ENCODE data around the gene TRPM3.

The TRPM3 gene

GRCh38 chr9:70613024-70613768, 508.2 kb downstream of the TRPM3 start:
- no peak for TF ChIP-seq ZNF565 (CRISPR knock-in tag; conservative IDR thresholded peaks at IDR 0.05; ENCODE audit: low read depth)
- ATAC-seq: no peak

- ATAC-seq: no peak
- no peak for TF ChIP-seq RARB (CRISPR knock-in tag; IDR thresholded peaks at IDR 0.05)
- TF ChIP-seq ARNTL (CRISPR knock-in tag; IDR thresholded peaks at IDR 0.05; ENCODE audit: borderline replicate concordance, low read depth): no peak
- TF ChIP-seq SNAI2 (CRISPR knock-in tag; IDR thresholded peaks at IDR 0.05): no peak
- TF ChIP-seq CREB5 (CRISPR knock-in tag; IDR thresholded peaks at IDR 0.05; ENCODE audit: low read depth): no peak
- TF ChIP-seq PPARA (CRISPR knock-in tag; IDR thresholded peaks at IDR 0.05; ENCODE audit: borderline replicate concordance): no peak
- no peak for TF ChIP-seq GLIS3 (CRISPR knock-in tag; IDR thresholded peaks at IDR 0.05)
- TF ChIP-seq ISL1 (CRISPR knock-in tag; IDR thresholded peaks at IDR 0.05): no peak
- no peak for TF ChIP-seq BACH2 (CRISPR knock-in tag; IDR thresholded peaks at IDR 0.05; ENCODE audit: borderline replicate concordance)
- TF ChIP-seq CSRNP3 (CRISPR knock-in tag; IDR thresholded peaks at IDR 0.05): no peak
- TF ChIP-seq ZFP3 (CRISPR knock-in tag; IDR thresholded peaks at IDR 0.05): no peak
- TF ChIP-seq PATZ1 (CRISPR knock-in tag; IDR thresholded peaks at IDR 0.05; ENCODE audit: borderline replicate concordance): no peak
- no peak for TF ChIP-seq ZFP30 (CRISPR knock-in tag; IDR thresholded peaks at IDR 0.05)
These were observed 511.2 kb downstream of the TRPM3 start for GRCh38 chr9:70610287-70610644.

- TF ChIP-seq ZNF70 (CRISPR knock-in tag; IDR thresholded peaks at IDR 0.05): no peak
- no peak for TF ChIP-seq PATZ1 (CRISPR knock-in tag; IDR thresholded peaks at IDR 0.05; ENCODE audit: borderline replicate concordance)
- no peak for TF ChIP-seq ESRRG (CRISPR knock-in tag; IDR thresholded peaks at IDR 0.05)
- ATAC-seq: peak; percentile 87
These were observed 511.7 kb downstream of the TRPM3 start for GRCh38 chr9:70609542-70610286.

- no peak for ATAC-seq
- no peak for TF ChIP-seq TSHZ2 (CRISPR knock-in tag; IDR thresholded peaks at IDR 0.05)
- no peak for TF ChIP-seq CREB5 (CRISPR knock-in tag; IDR thresholded peaks at IDR 0.05; ENCODE audit: low read depth)
- TF ChIP-seq TCF4 (CRISPR knock-in tag; IDR thresholded peaks at IDR 0.05; ENCODE audit: borderline replicate concordance): no peak
- no peak for TF ChIP-seq BACH2 (CRISPR knock-in tag; IDR thresholded peaks at IDR 0.05; ENCODE audit: borderline replicate concordance)
- TF ChIP-seq ZNF565 (CRISPR knock-in tag; conservative IDR thresholded peaks at IDR 0.05; ENCODE audit: low read depth): no peak
- TF ChIP-seq OSR1 (CRISPR knock-in tag; IDR thresholded peaks at IDR 0.05): no peak
- no peak for TF ChIP-seq CSDC2 (CRISPR knock-in tag; IDR thresholded peaks at IDR 0.05)
- TF ChIP-seq ISL1 (CRISPR knock-in tag; IDR thresholded peaks at IDR 0.05): no peak
- TF ChIP-seq TOX (CRISPR knock-in tag; IDR thresholded peaks at IDR 0.05; ENCODE audit: borderline replicate concordance): no peak
- TF ChIP-seq PATZ1 (CRISPR knock-in tag; IDR thresholded peaks at IDR 0.05; ENCODE audit: borderline replicate concordance): no peak
- TF ChIP-seq SNAI2 (CRISPR knock-in tag; IDR thresholded peaks at IDR 0.05): no peak
- no peak for TF ChIP-seq ESRRG (CRISPR knock-in tag; IDR thresholded peaks at IDR 0.05)
- no peak for TF ChIP-seq PPARA (CRISPR knock-in tag; IDR thresholded peaks at IDR 0.05; ENCODE audit: borderline replicate concordance)
These were observed 512.4 kb downstream of the TRPM3 start for GRCh38 chr9:70609011-70609410.

Measured in SK-N-SH treated with all-trans-retinoic acid at 6 μM for 48 hours (cell line).